Measurements from ENCODE around the gene EFCAB6.

The EFCAB6 gene

GRCh38 chr22:43542681-43543521, 269.2 kb downstream of the EFCAB6 start:
- H3K4me3 ChIP-seq: no peak overlapping the region
- no peak overlapping the region for H3K27ac ChIP-seq

- Histone ChIP-seq H3K4me3 (no peak overlapping the region), H3K27ac (no peak overlapping the region)
These were observed 270.4 kb downstream of the EFCAB6 start for GRCh38 chr22:43541462-43542407.

- no peak overlapping the region for H3K4me3 ChIP-seq
- H3K27ac ChIP-seq: no peak overlapping the region
These were observed 271.1 kb downstream of the EFCAB6 start for GRCh38 chr22:43541022-43541421.

DNA sequence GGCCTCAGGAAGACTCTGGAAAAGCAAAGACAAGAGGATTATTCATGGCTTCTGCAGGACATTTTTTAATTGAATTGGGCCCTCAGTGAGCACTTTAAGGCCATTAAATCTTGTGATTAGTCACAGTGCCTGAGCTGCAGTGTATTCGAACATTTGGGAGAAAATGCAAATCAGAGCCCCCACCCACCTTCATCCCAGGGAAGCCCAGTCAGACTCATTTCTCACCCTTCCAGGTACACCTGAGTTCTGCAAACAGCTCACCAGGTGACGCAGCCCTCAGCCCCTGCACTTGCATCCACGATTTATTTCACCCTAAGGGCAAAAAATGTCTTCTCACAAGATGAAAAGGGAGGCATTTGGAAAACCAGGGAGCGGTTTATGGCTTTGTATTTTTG, 271.6 kb downstream of the EFCAB6 start:
- H3K27ac ChIP-seq: no peak overlapping the region

GRCh38 chr22:43539572-43540528, 272.3 kb downstream of the EFCAB6 start:
- H3K4me3 ChIP-seq: no peak overlapping the region

More for the DNA sequence above, 271.6 kb downstream of the EFCAB6 start:
- no peak overlapping the region for H3K4me3 ChIP-seq

GRCh38 chr22:43537019-43537585, 275.0 kb downstream of the EFCAB6 start:
- H3K27ac ChIP-seq: no peak overlapping the region
- no peak overlapping the region for H3K4me3 ChIP-seq

More at GRCh38 chr22:43539572-43540528, 272.3 kb downstream of the EFCAB6 start:
- no peak overlapping the region for H3K27ac ChIP-seq

DNA sequence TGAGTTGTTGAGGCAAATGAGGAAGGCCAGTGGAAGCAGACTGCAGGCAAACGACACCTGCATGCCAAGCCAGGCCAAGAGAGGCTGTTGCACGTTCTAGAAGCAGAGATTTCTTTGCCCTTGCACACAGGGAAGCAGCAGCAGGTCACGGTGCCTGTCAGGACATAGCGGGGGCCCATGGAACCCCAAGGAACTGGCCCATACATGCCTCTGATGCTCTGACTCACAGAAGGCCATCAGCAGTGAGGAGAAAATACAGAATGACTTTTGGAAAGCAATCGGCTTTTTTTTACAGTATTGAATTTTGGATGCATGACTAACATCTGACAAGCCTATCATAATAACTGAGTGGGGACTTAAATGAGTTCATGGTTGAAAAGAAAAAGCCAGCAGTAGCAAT, 276.4 kb downstream of the EFCAB6 start:
- Histone ChIP-seq H3K27ac (no peak overlapping the region), H3K4me3 (no peak overlapping the region)

DNA sequence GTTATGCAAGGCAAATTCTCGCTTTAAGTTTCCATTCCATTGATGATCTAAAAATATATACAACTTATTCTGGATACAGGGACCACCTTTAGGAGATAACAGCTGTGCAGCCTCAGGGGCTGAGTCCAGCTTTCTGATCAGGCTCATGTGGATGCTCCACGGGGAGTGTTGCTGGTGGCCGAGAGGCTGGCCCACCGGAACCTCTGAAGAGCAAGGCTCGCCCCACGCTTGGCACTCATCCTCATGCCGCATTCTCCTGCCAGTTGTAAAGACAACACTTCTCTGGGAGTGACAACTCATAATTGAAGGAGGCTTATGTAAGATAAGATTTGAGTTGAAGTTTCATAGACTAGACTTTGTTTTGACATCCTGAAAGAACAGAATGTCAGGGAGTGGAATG, 276.8 kb downstream of the EFCAB6 start:
- H3K27ac ChIP-seq: no peak overlapping the region
- no peak overlapping the region for H3K4me3 ChIP-seq

DNA sequence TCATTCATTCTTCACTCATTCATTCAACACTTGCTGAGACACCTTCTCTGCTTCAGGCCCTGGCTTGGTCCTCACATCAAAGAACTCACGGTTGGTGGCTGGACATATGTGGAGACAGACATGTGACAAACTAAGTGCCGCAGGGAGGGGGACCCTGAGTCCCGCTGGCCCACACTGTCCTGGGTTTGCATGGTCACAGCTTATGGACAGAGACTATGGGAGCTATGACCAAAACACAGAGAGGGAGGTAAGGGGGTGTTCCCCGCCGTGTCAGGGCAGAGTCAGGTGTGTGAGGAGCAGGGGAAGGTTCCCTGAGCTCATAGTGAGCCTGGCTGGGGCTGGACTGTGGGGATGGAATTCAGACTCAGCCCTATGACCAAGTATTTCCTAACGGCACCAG, 277.2 kb downstream of the EFCAB6 start:
- H3K27ac ChIP-seq: no peak overlapping the region

DNA sequence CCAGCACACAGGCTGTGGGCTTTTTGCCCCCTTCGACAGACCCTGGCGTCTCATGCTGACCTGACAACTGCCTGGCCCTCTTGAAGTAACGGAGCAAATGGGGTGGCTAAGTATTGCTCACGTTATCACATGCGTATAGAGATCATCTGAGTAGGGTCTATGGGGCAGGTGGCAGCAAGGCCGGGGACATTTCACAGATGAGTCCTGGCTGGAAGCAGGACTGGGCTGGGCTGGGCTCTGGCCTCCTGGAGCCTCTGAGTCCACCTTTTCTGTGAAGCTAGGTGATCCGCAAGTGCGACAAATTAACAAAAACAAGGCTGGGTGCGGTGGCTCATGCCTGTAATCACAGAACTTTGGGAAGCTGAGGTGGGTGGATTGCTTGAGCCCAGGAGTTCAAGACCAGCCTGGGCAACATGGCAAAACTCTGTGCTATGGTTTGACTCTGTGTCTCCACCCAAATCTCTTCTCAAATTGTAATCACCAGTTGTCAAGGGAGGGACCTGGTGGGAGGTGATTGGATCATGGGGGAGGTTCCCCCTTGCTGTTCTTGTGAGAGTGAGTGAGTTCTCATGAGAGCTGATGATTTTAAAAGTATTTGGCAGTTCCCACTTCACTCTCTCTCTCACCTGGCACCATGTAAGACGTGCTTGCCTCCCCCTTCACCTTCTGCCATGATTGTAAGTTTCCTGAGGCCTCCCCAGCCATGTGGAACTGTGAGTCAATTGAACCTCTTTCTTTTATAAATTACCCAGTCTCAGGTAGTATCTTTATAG, 278.3 kb downstream of the EFCAB6 start:
- no peak overlapping the region for H3K4me3 ChIP-seq
- no peak overlapping the region for H3K27ac ChIP-seq

More for the DNA sequence above, 277.2 kb downstream of the EFCAB6 start:
- H3K4me3 ChIP-seq: no peak overlapping the region

DNA sequence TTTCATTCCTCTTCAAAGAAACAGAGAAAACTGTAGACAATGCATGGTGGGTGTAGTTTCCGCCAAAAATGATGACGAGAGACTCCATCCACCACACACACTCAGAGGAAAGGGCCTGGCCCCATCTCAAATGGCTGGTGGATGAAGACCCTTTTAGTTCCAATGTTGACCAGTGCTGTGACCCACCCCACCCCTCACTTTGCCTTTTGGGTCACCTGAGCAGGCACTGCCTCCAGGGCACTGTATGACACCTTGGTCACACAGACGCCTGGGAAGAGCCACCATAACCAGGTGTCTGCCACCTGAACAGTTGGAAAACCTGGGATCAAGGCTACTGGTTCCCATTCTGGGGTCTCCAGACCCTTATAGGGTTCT, 279.0 kb downstream of the EFCAB6 start:
- no peak overlapping the region for H3K27ac ChIP-seq

DNA sequence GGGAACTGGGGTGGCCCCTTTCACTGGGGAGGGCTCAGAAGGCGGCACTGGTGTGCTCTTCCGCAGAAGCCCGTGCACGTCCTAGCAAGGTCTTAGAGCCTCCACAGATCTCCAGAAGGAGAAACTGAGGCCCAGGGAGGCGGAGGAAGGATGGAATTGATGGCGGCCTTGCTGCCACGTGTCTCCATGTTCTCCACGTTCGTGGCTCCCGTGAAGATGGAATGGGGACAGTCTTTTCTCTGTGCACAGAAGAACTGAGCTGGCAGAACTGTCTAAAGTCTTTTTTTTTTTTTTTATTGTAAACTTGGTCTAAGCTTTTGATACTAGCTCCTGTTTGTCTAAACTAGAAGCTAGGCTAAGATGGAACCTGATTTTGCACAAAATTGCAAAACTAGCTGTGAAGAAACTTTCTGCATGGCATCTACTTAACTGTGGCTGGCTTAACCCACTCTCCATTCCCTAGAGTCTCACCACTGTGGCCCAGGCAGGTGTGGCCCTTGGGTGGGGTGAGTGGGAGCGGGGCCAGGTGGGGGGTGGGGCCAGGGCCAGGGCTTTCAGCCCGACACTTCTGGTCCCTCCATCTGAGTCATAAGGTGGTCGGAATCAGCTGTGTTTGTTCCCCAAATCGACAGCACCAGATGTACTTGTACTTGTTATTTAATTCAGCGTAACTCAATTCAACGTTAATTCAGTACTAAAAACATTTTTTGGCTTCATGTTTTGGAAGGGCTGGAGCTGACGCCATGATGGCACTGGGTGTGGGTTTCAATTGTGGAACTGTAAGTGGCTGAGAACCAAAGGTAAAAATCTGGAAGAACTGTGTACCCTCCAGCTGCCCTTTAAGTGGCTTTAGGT, 279.6 kb downstream of the EFCAB6 start:
- Histone ChIP-seq H3K27ac (no peak overlapping the region), H3K4me3 (no peak overlapping the region)

More for the DNA sequence above, 279.0 kb downstream of the EFCAB6 start:
- H3K4me3 ChIP-seq: no peak overlapping the region

GRCh38 chr22:43531651-43532050, 280.5 kb downstream of the EFCAB6 start:
- Histone ChIP-seq H3K4me3 (no peak overlapping the region), H3K27ac (no peak overlapping the region)

- Histone ChIP-seq H3K4me3 (peak overlapping the region in 3 of 7 experiments; percentile 0 to 27 (median 17)), H3K27ac (peak overlapping the region in 14 of 21 experiments; percentile 20 to 82 (median 54))
These were observed 281.5 kb downstream of the EFCAB6 start for GRCh38 chr22:43530349-43531201.

DNA sequence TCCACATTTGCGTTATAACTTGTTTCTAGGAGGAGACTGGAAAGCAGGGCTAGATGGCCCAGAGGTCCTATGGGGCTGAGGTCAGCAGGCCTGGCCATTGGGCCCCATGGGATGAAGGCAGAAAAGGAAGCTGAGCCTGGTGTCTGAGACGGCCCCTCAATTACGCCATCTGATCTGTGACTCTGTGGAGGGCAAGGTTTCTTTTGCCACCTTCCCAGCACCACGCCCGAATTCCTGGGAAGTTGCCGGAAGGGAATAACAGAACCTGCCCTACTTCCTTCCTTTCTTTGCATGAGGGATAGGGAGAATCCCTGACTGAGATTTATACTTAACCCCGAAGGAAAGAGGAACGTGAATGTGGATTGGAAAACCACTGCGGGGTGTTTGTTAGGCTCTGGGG, 282.2 kb downstream of the EFCAB6 start:
- H3K4me3 ChIP-seq: peak overlapping the region in 1 of 7 experiments; percentile 17
- peak overlapping the region in 9 of 21 experiments; percentile 23 to 82 (median 71) for H3K27ac ChIP-seq

DNA sequence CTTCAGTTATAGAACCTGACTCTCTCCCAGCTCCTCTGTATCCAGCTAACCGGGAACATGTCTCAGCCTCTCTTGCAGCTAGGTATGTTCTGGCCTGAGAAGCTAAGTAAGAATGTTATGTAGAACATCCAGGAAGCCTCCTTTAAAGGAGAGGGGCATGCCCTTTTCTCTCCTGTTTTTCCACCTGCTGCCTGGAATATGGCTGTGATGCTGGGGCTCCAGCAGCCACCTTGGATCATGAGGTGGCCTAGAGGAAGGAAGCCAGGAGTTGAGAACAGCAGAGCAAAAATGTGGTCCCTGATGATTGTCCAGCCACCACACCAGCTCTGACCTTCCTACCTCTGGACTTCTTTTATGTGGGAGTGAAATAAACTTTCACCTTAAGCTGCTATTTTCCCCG, 282.6 kb downstream of the EFCAB6 start:
- Histone ChIP-seq H3K27ac (no peak overlapping the region), H3K4me3 (no peak overlapping the region)

All from skin epidermis (tissue), 12 donors.